Mucosa of descending colon (tissue), 3 donors: Measurements from ENCODE around the gene PRSS57. TPM values are rescaled to one million over a fixed set of nuclear protein-coding genes. Genes with fewer than 3 reads are reported as not detected.

Source experiments
- ATAC-seq: fragments of 200-7000 bp; cut with Tn5 transposase; one replicate; pipeline ENCODE4 v1.9.1; 2020; ENCODE audit warnings: mild to moderate bottlenecking, moderate library complexity
- DNase-seq, 3 donors: peaks; one replicate each; pipeline ENCODE4 v3.0.0-alpha.2; 2020
- H3K36me3 ChIP-seq: fragments of 200-600 bp; one replicate; pipeline ENCODE4 v1.8.0; 2021; ENCODE audit warnings: low read depth, mild to moderate bottlenecking
- H3K4me1 ChIP-seq: fragments of 200-600 bp; one replicate; pipeline ENCODE4 v1.8.0; 2021; ENCODE audit warnings: low read depth, mild to moderate bottlenecking
- H3K4me3 ChIP-seq: fragments of 200-600 bp; one replicate; pipeline ENCODE4 v1.8.0; 2021; ENCODE audit warnings: mild to moderate bottlenecking
- H3K9me3 ChIP-seq: fragments of 200-600 bp; one replicate; pipeline ENCODE4 v1.8.0; 2021; ENCODE audit warnings: mild to moderate bottlenecking
- CTCF ChIP-seq: fragments of 200-600 bp; IDR thresholded peaks from one replicate; pipeline ENCODE4 v1.8.0; 2022; ENCODE audit warnings: antibody characterized with exemption, mild to moderate bottlenecking
- intact Hi-C, 2 donors: fragments of 100-400 bp; cut with DNase I in 1 of 2; cut with micrococcal nuclease in 1 of 2; formaldehyde crosslinking; loops; one replicate each; pipeline versions ENCODE4 v1.11.0 to v1.11.1; 2022; cut with DNase I, micrococcal nuclease
- total RNA-seq, 3 donors: library from RNA; stranded (reverse); fragmentation: NEBNext Ultra II Directional in 2 of 3; extraction: Animal tissue kit (Norgen Biotek cat#: 25700) in 2 of 3; gene quantifications; one replicate each; pipeline versions ENCODE4 v1.2.1 to v1.2.4, GENCODE V29; 2021 to 2023
- donor health status: DM: no; HTN: no; CAD: no; lungs with moderate emphysema.
- donor health status: DM: no; HTN: no; CAD: no.
- donor health status: DM: no; HTN: yes; CAD: no.

Gene PRSS57
- total RNA-seq, 3 donors from 2014 or later = not detected

- H3K4me3 ChIP-seq = no peak overlapping the region
- TF ChIP-seq CTCF = no peak
- H3K36me3 ChIP-seq = no peaks in the 10 kb centered on the region
- no peaks in the 10 kb centered on the region for H3K9me3 ChIP-seq
- intact Hi-C loops = no loop called here
- peaks cover 17% of the 10 kb centered on the region for H3K4me1 ChIP-seq
- ATAC-seq (no peak), DNase-seq (no peak)
Measured at GRCh38 chr19:640606-641189, 54.6 kb downstream of the PRSS57 start.

GRCh38 chr19:640161-640558 is 55.1 kb downstream of the PRSS57 start:
- intact Hi-C loops = no loop called here
- Histone ChIP-seq H3K36me3 (no peaks in the 10 kb centered on the region), H3K4me3 (no peak overlapping the region), H3K9me3 (no peaks in the 10 kb centered on the region), H3K4me1 (peaks cover 17% of the 10 kb centered on the region)
- TF ChIP-seq CTCF = no peak
- ATAC-seq (no peak), DNase-seq (no peak)

GRCh38 chr19:639253-640160 is 55.7 kb downstream of the PRSS57 start, which contains the start of gene FGF22:
Gene FGF22 (plus strand): TSS chr19:639879. CDS start chr19:639926, 47 bp downstream.
- ATAC-seq (peak; percentile 96), DNase-seq (peak; percentile 94 to 98 (median 97))
- TF ChIP-seq CTCF = no peak
- Histone ChIP-seq H3K4me3 (no peak within 1 kb of the TSS), H3K9me3 (no peaks in the 10 kb centered on the region), H3K4me1 (peaks cover 17% of the 10 kb centered on the region), H3K36me3 (no peaks in the 10 kb centered on the region)
- intact Hi-C loops = no loop called here

GRCh38 chr19:638906-639252 is 56.4 kb downstream of the PRSS57 start:
- ATAC-seq (no peak), DNase-seq (no peak)
- TF ChIP-seq CTCF = no peak
- no peaks in the 10 kb centered on the region for H3K9me3 ChIP-seq
- no peaks in the 10 kb centered on the region for H3K36me3 ChIP-seq
- H3K4me3 ChIP-seq = no peak overlapping the region
- intact Hi-C loops = no loop called here
- H3K4me1 ChIP-seq = peaks cover 23% of the 10 kb centered on the region

Other genes starting within 250 kb of the PRSS57 start
- gene SHC2, start 234.4 kb downstream of the PRSS57 start, total RNA-seq = 10 to 100 TPM in 1 of 3 donors, 1 to 10 TPM in 2; 5.3 to 39.3 (median 6.0) TPM
- 1 to 10 TPM; 2.3 to 4.3 (median 4.1) TPM for gene MADCAM1, start 199.0 kb downstream of the PRSS57 start, total RNA-seq
- gene TPGS1, start 188.0 kb downstream of the PRSS57 start, total RNA-seq = 10 to 100 TPM; 15.5 to 20.6 (median 16.0) TPM
- gene CDC34, start 163.7 kb downstream of the PRSS57 start, total RNA-seq = 10 to 100 TPM; 64.6 to 78.0 (median 71.2) TPM
- 1 to 10 TPM in 2 of 3 donors, under 1 TPM in 1; 0.76 to 1.4 (median 1.4) TPM for gene GZMM, start 151.4 kb downstream of the PRSS57 start, total RNA-seq
- gene BSG, start 122.9 kb downstream of the PRSS57 start, total RNA-seq = 1,000 to 10,000 TPM in 1 of 3 donors, 100 to 1,000 TPM in 2; 695 to 1,536 (median 896) TPM
- under 1 TPM; 0.12 to 0.89 (median 0.17) TPM for gene HCN2, start 105.6 kb downstream of the PRSS57 start, total RNA-seq
- gene POLRMT, start 61.9 kb downstream of the PRSS57 start, total RNA-seq = 10 to 100 TPM; 48.3 to 61.1 (median 51.1) TPM
- under 1 TPM in 2 of 3 donors, not detected in 1; 0.23 to 0.82 TPM for gene FGF22, start 55.6 kb downstream of the PRSS57 start, total RNA-seq
- 10 to 100 TPM; 47.5 to 69.1 (median 62.0) TPM for gene RNF126, start 32.2 kb downstream of the PRSS57 start, total RNA-seq
- gene FSTL3, start 19.1 kb downstream of the PRSS57 start, total RNA-seq = 10 to 100 TPM in 2 of 3 donors, 1 to 10 TPM in 1; 2.6 to 25.0 (median 12.8) TPM
- gene PALM, start 13.5 kb upstream of the PRSS57 start, total RNA-seq = 10 to 100 TPM in 2 of 3 donors, 1 to 10 TPM in 1; 8.1 to 58.4 (median 13.0) TPM
- 100 to 1,000 TPM; 184 to 443 (median 361) TPM for gene MISP, start 55.7 kb upstream of the PRSS57 start, total RNA-seq
- 100 to 1,000 TPM; 204 to 305 (median 281) TPM for gene PTBP1, start 102.0 kb upstream of the PRSS57 start, total RNA-seq
- under 1 TPM in 1 of 3 donors, not detected in 2; 0.19 TPM for gene PLPPR3, start 126.5 kb upstream of the PRSS57 start, total RNA-seq
- gene AZU1, start 132.4 kb upstream of the PRSS57 start, total RNA-seq = under 1 TPM in 1 of 3 donors, not detected in 2; 0.25 TPM
- gene PRTN3, start 145.5 kb upstream of the PRSS57 start, total RNA-seq = not detected
- gene ELANE, start 156.9 kb upstream of the PRSS57 start, total RNA-seq = 1 to 10 TPM in 1 of 3 donors, under 1 TPM in 2; 0.43 to 1.2 (median 0.77) TPM
- gene CFD, start 164.2 kb upstream of the PRSS57 start, total RNA-seq = 100 to 1,000 TPM in 2 of 3 donors, 10 to 100 TPM in 1; 43.1 to 209 (median 110) TPM
- gene MED16, start 197.7 kb upstream of the PRSS57 start, total RNA-seq = 10 to 100 TPM; 53.4 to 77.4 (median 61.4) TPM
- not detected for gene RNU6-9, start 198.0 kb upstream of the PRSS57 start, total RNA-seq
- 10 to 100 TPM; 52.6 to 62.6 (median 54.8) TPM for gene R3HDM4, start 217.8 kb upstream of the PRSS57 start, total RNA-seq
- gene KISS1R, start 221.9 kb upstream of the PRSS57 start, total RNA-seq = not detected
- 10 to 100 TPM; 10.1 to 16.0 (median 14.5) TPM for gene ARID3A, start 230.6 kb upstream of the PRSS57 start, total RNA-seq